LNCaP clone FGC (cell line): ENCODE data around the gene POU2AF1.
"Not testable (repeated sequence)": the region's sequence is repeated elsewhere in the genome, so short reads cannot be mapped to it uniquely, and the experiment has no call there.

Experiments used
- DNase-seq: peaks from one replicate; pipeline ENCODE4 v3.0.0-alpha.2; 2011; ENCODE audit warnings: low read depth
- H3K4me3 ChIP-seq: 2 replicates; pipeline ENCODE4 v1.5.1; 2011; ENCODE audit warnings: mild to moderate bottlenecking, low read depth, low read length, control low read depth
- TF ChIP-seq, protein P1 (sequence below): IDR thresholded peaks from 2 replicates; pipeline ENCODE4 v1.5.1; 2012; ENCODE audit warnings: mild to moderate bottlenecking; ENCODE audit not compliant: control insufficient read depth, insufficient read depth; ENCODE audit errors: extremely low read depth

POU2AF1 gene

DNA sequence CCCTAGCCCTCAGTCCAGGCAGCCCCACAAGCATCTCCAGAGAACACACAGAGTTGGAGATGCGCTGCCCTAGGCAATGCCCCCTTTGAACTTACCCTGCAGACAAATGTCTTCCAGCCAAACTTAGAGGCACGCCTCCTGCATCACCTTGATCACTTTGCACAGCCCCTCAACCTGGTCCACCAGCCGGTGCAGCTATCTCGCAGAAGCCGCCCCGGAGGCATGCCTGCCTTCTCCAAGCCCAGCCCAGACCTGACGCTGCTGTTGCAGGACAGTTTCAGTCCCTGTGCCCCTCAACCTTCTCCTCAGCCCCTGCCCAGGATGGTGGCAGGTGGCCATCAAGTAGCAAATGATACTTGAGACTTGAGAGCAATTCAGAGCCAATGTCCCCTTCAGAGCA is 16.7 kb upstream of the POU2AF1 start:
- TF ChIP-seq, protein P1, sequence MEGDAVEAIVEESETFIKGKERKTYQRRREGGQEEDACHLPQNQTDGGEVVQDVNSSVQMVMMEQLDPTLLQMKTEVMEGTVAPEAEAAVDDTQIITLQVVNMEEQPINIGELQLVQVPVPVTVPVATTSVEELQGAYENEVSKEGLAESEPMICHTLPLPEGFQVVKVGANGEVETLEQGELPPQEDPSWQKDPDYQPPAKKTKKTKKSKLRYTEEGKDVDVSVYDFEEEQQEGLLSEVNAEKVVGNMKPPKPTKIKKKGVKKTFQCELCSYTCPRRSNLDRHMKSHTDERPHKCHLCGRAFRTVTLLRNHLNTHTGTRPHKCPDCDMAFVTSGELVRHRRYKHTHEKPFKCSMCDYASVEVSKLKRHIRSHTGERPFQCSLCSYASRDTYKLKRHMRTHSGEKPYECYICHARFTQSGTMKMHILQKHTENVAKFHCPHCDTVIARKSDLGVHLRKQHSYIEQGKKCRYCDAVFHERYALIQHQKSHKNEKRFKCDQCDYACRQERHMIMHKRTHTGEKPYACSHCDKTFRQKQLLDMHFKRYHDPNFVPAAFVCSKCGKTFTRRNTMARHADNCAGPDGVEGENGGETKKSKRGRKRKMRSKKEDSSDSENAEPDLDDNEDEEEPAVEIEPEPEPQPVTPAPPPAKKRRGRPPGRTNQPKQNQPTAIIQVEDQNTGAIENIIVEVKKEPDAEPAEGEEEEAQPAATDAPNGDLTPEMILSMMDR = no peak
- no peak for DNase-seq

DNA sequence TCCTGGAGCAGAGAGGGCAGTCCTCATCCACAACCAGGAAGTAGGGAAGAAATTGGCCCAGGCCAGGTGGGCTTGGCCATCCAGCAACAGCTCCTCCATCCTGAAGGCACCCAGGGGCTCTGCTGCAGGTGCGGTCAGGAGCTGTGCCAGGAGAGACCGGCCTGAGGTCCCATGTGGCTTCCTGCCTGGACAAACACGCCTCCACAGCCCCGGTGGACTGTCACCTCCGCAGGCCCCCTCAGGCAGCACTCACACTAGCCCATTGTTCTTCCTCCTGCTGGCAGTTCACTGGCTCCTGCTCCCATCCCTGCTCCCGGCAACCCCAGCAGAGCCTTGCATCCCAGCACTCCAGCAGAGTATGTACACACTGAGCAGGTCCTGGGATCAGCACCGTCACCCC is 16.0 kb upstream of the POU2AF1 start:
- TF ChIP-seq, protein P1 = no peak
- DNase-seq = no peak
- H3K4me3 ChIP-seq = no peak overlapping the region

More for the DNA sequence above, 16.7 kb upstream of the POU2AF1 start:
- no peak overlapping the region for H3K4me3 ChIP-seq

DNA sequence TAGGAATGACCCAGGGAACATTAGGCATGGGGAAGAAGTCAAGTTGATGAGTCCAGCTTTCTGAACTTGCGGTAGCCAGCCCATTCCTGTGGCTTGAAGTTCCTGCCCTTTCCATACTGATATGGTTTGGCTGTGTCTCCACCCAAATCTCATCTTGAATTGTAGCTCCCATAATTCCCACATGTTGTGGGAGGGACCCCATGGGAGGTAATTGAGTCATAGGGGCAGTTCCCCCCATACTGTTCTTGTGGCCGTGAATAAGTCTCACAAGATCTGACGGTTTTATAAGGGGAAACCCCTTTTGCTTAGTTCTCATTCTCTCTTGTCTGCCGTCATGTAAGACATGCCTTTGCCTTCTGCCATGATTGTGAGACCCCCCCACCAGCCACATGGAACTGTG is 15.1 kb upstream of the POU2AF1 start:
- not testable (repeated sequence) for H3K4me3 ChIP-seq, DNase-seq

DNA sequence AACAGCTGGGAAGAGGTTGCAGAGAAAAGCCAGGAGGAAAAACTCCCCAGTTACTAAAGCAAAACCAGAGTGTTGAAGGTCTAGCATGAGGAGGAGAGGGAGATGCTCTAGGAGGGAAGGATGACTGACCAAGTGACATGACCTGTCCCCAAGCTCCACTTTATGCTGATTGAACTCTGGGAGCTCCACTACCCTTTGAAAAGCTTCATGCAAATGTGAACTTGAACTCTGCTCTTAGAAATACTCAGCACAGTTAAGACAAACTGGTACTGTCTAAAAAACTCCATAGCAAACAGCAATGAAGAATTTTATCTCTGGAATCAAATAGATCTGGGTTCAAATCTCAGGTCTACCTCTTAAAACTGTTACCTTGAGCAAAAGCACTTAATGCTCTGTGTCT is 14.5 kb upstream of the POU2AF1 start:
- no peak overlapping the region for H3K4me3 ChIP-seq
- DNase-seq = no peak
- TF ChIP-seq, protein P1 = no peak

DNA sequence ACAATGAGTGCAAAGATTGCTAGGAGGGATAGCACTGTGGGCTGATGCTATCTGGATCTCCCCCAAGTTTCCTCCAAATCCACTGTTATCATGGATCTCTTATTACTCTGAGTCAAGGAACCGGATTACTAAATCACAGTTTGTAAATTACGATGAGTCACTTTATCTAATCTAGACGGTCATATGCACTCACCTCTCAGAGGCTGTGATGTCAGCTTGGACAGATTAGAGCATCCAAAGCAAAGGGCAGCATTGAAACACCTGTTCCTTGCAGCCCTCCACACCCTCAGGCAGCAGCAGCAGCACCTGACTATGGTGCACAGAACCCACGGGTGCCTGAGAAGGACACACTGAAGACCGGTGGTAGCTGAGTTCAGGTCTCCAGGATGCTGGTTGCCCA is 14.0 kb upstream of the POU2AF1 start:
- TF ChIP-seq, protein P1 = no peak
- DNase-seq = no peak
- no peak overlapping the region for H3K4me3 ChIP-seq

DNA sequence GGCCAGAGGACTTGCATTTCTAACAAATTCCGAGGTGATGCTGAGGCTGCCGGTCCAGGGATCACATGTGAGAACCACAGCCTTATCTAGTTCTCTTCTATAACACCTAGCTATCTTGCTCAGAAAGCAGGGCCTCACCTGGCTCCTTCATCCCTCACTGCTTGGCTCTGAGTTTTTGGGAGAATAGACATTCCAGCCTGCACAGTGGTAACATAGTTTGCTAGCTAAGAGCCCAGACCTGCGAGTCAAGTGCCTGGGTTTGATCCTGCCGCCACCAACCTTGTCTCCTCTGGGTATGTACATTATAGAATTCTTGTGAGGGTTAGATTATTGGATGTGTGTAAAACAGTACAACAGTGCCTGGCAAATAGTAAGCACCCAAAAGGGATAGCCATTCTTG is 13.5 kb upstream of the POU2AF1 start:
- no peak for DNase-seq
- TF ChIP-seq, protein P1 = no peak
- no peak overlapping the region for H3K4me3 ChIP-seq

DNA sequence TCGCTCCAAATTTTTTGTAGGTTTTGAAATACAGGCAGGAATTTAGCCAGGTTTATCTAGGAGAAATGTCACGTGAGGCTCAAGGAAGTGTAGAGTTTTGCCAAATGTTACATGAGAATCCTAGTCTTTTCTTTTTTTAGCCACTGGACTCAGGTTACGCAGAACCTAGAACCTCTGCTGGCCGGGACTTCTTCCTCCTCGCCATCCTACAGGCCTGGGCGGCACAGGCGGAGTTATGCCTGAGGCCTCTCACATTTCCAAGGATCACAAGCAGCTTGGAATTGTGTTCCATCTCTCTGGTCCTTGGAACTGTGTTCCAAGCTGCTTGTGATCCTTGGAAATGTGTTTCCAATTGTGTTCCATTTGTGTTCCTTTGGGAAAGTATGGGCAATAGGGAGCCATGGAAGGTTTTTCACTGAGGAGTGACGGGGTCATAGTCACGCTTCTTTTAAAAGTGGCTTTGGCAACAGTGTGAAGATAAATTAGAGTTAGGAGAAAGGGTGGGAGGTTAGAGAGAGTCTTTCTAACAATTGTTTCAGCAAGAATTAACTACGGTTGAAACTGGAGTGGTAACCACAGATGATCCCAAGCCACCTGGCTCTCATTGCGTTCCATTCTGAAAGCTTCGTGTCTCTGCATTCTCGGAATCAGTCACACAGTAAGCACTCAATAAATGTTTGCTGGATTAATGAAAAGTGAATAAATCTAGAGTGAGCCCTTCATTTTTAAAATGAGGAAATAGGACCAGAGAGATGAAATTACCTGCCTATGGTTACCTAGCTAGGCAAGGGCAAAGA is 12.5 kb upstream of the POU2AF1 start:
- H3K4me3 ChIP-seq = no peak overlapping the region
- DNase-seq = no peak

More for the DNA sequence above, 12.5 kb upstream of the POU2AF1 start:
- TF ChIP-seq, protein P1 = no peak
